LNCaP clone FGC (cell line): ENCODE measurements around the gene HARS2.
"Not testable (repeated sequence)": the region's sequence is repeated elsewhere in the genome, so short reads cannot be mapped to it uniquely, and the experiment has no call there.

Source experiments
- DNase-seq: peaks from one replicate; pipeline ENCODE4 v3.0.0-alpha.2; 2011; ENCODE audit warnings: low read depth
- H3K4me3 ChIP-seq: 2 replicates; pipeline ENCODE4 v1.5.1; 2011; ENCODE audit warnings: mild to moderate bottlenecking, low read depth, low read length, control low read depth
- CTCF ChIP-seq: IDR thresholded peaks from 2 replicates; pipeline ENCODE4 v1.5.1; 2012; ENCODE audit warnings: mild to moderate bottlenecking; ENCODE audit not compliant: control insufficient read depth, insufficient read depth; ENCODE audit errors: extremely low read depth

The HARS2 gene

DNA sequence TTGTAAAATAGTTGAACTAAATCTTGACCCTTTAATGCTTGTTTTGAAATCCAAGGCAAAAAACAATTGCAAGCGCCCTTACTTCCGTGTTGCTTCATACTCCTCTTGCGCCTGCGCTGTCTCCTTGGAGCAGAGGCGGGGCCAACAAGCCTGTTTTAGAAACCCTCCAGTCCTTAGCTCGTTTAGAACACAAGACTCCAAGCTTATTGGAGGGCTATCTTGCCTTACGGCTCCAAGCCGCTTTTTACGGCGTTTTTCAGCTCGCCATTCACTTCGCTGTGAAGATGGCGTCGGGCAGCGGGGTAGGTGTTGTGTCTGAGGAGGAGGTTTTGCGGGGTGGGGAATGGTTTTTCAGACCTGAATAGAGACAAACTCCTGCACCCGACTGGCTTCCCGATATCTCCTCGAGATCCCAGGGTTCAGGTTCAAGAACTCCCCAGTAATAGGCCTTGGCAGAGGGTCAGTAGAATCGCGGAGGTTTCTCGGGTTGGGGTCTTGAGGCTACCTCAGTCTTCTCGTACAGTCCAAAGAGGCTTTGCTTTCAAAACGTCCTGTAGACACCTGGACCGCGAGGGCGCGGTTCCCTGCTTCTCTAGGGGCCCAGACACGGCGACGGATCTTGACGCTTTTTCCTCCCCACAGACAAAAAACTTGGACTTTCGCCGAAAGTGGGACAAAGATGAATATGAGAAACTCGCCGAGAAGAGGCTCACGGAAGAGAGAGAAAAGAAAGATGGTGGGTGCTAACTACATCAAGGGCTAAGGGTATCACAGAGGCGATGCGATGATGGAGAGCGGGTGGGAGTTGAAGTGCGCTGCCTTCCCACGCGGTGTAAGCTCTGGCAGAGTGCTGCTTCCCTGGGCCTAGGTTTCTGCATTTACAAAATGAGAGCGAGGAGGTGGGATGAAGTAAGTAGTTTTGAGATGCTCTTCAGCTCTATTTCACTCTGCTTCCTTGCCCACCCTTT is 9.2 kb downstream of the HARS2 start, which contains the start of gene ZMAT2:
TSS of gene ZMAT2 (plus strand) at position 271 of the 968 bp plus-strand sequence. CDS start at position 285, 14 bp downstream.
- TF ChIP-seq CTCF = no peak
- H3K4me3 ChIP-seq = peak within 1 kb of the TSS; percentile 92

GRCh38 chr5:140707812-140708211 is 16.6 kb downstream of the HARS2 start:
- no peak overlapping the region for H3K4me3 ChIP-seq
- DNase-seq = no peak
- TF ChIP-seq CTCF = no peak

More for the DNA sequence above, 9.2 kb downstream of the HARS2 start, which contains the start of gene ZMAT2:
- DNase-seq = peak; percentile 98

- DNase-seq, H3K4me3 ChIP-seq: not testable (repeated sequence)
Measured at GRCh38 chr5:140708787-140709186, 17.5 kb downstream of the HARS2 start.

- peak; percentile 91 for DNase-seq
- TF ChIP-seq CTCF = no peak
- H3K4me3 ChIP-seq = peak overlapping the region; percentile 72
Measured at GRCh38 chr5:140710899-140711552, 19.8 kb downstream of the HARS2 start.

DNA sequence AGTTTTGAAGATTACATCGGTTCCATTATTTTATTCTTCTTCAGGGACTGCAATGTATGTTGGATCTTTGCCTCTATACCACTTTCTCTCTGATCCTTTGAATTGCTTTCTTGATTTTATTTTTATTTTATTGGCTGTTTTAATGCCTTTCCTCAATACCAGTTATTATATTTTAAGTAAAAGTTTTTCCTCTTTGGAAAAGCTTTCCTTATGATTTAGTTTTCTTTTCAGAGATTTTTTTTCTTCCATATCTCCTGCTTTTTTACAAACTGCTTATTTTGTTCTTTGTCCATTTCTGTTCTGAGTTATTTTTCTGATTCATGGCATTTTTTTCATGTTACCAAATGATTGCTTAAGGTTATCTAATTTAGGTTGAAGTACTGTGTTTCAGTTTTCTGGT is 20.5 kb downstream of the HARS2 start:
- DNase-seq = no peak
- TF ChIP-seq CTCF = no peak
- no peak overlapping the region for H3K4me3 ChIP-seq

GRCh38 chr5:140713562-140714094 is 22.4 kb downstream of the HARS2 start:
- H3K4me3 ChIP-seq = no peak overlapping the region
- TF ChIP-seq CTCF = no peak
- no peak for DNase-seq

DNA sequence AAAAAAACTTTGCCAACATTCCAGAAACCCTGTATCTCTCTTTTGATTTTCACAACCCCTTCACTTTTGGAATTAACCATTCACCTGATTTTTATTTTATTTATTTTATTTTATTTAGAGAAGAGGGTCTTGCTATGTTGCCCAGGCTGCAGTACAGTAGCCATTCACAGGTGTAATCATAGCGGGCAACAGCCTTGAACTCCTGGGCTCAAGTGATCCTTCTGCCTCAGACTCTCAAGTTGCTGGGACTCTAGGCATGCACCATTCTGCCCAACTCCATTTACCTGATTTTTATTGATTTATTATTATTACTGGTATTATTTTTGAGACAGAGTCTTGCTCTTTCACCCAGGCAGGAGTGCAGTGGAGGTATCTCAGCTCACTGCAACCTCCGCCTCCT is 25.0 kb downstream of the HARS2 start:
- DNase-seq, H3K4me3 ChIP-seq: not testable (repeated sequence)
